HepG2 (cell line): ENCODE results near the gene TOR2A. TPM values are rescaled to one million over a fixed set of nuclear protein-coding genes. Genes with fewer than 3 reads are reported as not detected.

ENCODE experiments used
- ATAC-seq: fragments of 200-7000 bp; cut with Tn5 transposase; 3 replicates; pipeline ENCODE4 v1.9.1; 2020; ENCODE audit warnings: mild to moderate bottlenecking, moderate library complexity
- Bru-seq: library from RNA; stranded (reverse); fragments of 400-500 nt; gene quantifications from one replicate; lab custom pipeline; 2021; lab: Mats Ljungman, UMichigan
- BruChase-seq, 2 experiments: library from RNA; stranded (reverse); fragments of 400-500 nt; gene quantifications; one replicate each; lab custom pipeline; 2021; lab: Mats Ljungman, UMichigan
- BruUV-seq: library from RNA; stranded (reverse); fragments of 400-500 nt; replicated peaks from 2 replicates; lab custom pipeline; 2021; lab: Mats Ljungman, UMichigan
- CTCF ChIA-PET: fragments of 300-600 bp; formaldehyde crosslinking; extraction: SDS; loops from one replicate; lab custom pipeline; 2021; ENCODE audit warnings: low total read pairs, inconsistent platforms, low intra/inter-chr PET ratio; lab: Yijun Ruan, JAX
- POLR2A ChIA-PET: fragments of 350-600 bp; sonication (Branson Sonifier 250); formaldehyde crosslinking; loops from one replicate; lab custom pipeline; 2020; ENCODE audit warnings: antibody characterized with exemption, inconsistent platforms; lab: Yijun Ruan, JAX
- DNase-seq: peaks from one replicate; pipeline ENCODE4 v3.0.0-alpha.2; 2015; ENCODE audit warnings: low spot score
- FAIRE-seq: peaks from 3 replicates; lab custom pipeline; 2011; peaks lifted over from hg19 to GRCh38; lab: Jason Lieb, UNC
- H2AFZ ChIP-seq: one replicate; pipeline ENCODE4 v1.6.1; 2011; ENCODE audit warnings: low read length, inconsistent platforms
- H3K27ac ChIP-seq: fragments of 300-600 bp; 3 replicates; pipeline ENCODE4 v1.8.0; 2011; ENCODE audit warnings: mixed run types, mild to moderate bottlenecking, mixed read lengths, low read length, inconsistent platforms; ENCODE audit not compliant: insufficient read depth; ENCODE audit errors: extremely low read length
- H3K27me3 ChIP-seq, 2 experiments: fragments of 200-600 bp in 1 of 2; 2 replicates in 1 of 2; 3 replicates in 1 of 2; pipeline versions ENCODE4 v1.6.0 to v1.8.0; 2011; ENCODE audit warnings: low read length in 2 of 2, mild to moderate bottlenecking in 2 of 2, moderate library complexity in 2 of 2, inconsistent platforms in 1 of 2; ENCODE audit not compliant: insufficient read depth in 2 of 2, control insufficient read depth in 1 of 2
- H3K36me3 ChIP-seq, 2 experiments: fragments of 200-600 bp in 1 of 2; replicated peaks in 1 of 2; 2 replicates in 1 of 2; 3 replicates in 1 of 2; pipeline versions ENCODE4 v1.5.1 to v1.8.0; 2011; ENCODE audit warnings: low read length in 2 of 2, inconsistent platforms in 1 of 2; ENCODE audit not compliant: insufficient read depth in 2 of 2, control insufficient read depth in 1 of 2
- H3K4me1 ChIP-seq: 2 replicates; pipeline ENCODE4 v1.5.1; 2012; ENCODE audit warnings: low read length, inconsistent platforms; ENCODE audit not compliant: insufficient read depth
- H3K4me2 ChIP-seq: 2 replicates; pipeline ENCODE4 v1.6.0; 2011; ENCODE audit warnings: low read depth, low read length, inconsistent platforms
- H3K4me3 ChIP-seq, 3 experiments: fragments of 200-600 bp in 1 of 3; sonication (generic), shearing (Covaris generic) in 1 of 3; replicated peaks in 1 of 3; 2 replicates each; pipeline ENCODE4 v1.5.1; 2011 to 2016; ENCODE audit warnings: low read length in 3 of 3, inconsistent platforms in 2 of 3, low read depth in 2 of 3, mild to moderate bottlenecking in 2 of 3, control low read depth in 1 of 3, mixed read lengths in 1 of 3; ENCODE audit not compliant: insufficient read depth in 1 of 3
- H3K79me2 ChIP-seq: one replicate; pipeline ENCODE4 v1.6.1; 2011; ENCODE audit warnings: low read length, inconsistent platforms; ENCODE audit not compliant: insufficient read depth
- H3K9ac ChIP-seq: 2 replicates; pipeline ENCODE4 v1.6.0; 2011; ENCODE audit warnings: mild to moderate bottlenecking, low read depth, low read length, inconsistent platforms; ENCODE audit not compliant: insufficient read depth
- H3K9me3 ChIP-seq: 2 replicates; pipeline ENCODE4 v1.5.1; 2012; ENCODE audit warnings: mild to moderate bottlenecking, low read length
- H4K20me1 ChIP-seq: 2 replicates; pipeline ENCODE4 v1.6.0; 2011; ENCODE audit warnings: inconsistent platforms, mild to moderate bottlenecking, low read length, moderate library complexity; ENCODE audit not compliant: insufficient read depth
- CREM ChIP-seq, 2 experiments: sonication (generic) in 1 of 2; formaldehyde crosslinking in 1 of 2; IDR thresholded peaks; 2 replicates each; pipeline versions ENCODE4 v1.4.0 to v1.6.1; 2016 to 2020; ENCODE audit warnings: antibody characterized with exemption in 1 of 2, mild to moderate bottlenecking in 1 of 2, missing genetic modification reagents in 1 of 2
- EED ChIP-seq: sonication (generic); formaldehyde crosslinking; IDR thresholded peaks from 2 replicates; pipeline ENCODE4 v1.5.0; 2020; ENCODE audit warnings: mild to moderate bottlenecking, missing genetic modification reagents
- SALL1 ChIP-seq: sonication (generic); formaldehyde crosslinking; IDR thresholded peaks from 2 replicates; pipeline ENCODE4 v1.8.0; 2022; ENCODE audit warnings: mild to moderate bottlenecking, missing genetic modification reagents
- SALL2 ChIP-seq: sonication (generic); formaldehyde crosslinking; IDR thresholded peaks from 2 replicates; pipeline ENCODE4 v1.8.1; 2023; ENCODE audit warnings: mild to moderate bottlenecking, missing genetic modification reagents, inconsistent platforms
- SKIL ChIP-seq: sonication (generic); formaldehyde crosslinking; IDR thresholded peaks from 2 replicates; pipeline ENCODE4 v1.8.0; 2022; ENCODE audit warnings: missing genetic modification reagents, mild to moderate bottlenecking, moderate library complexity, borderline replicate concordance
- ZC3H4 ChIP-seq: sonication (generic); formaldehyde crosslinking; IDR thresholded peaks from 2 replicates; pipeline ENCODE4 v1.4.0; 2020; ENCODE audit warnings: missing genetic modification reagents, borderline replicate concordance
- ZMAT3 ChIP-seq: sonication (generic); formaldehyde crosslinking; conservative IDR thresholded peaks from 2 replicates; pipeline ENCODE4 v1.7.0; 2021; ENCODE audit warnings: missing genetic modification reagents
- ZNF780A ChIP-seq: sonication (generic); formaldehyde crosslinking; IDR thresholded peaks from 2 replicates; pipeline ENCODE4 v1.8.0; 2022; ENCODE audit warnings: mild to moderate bottlenecking, missing genetic modification reagents, moderate library complexity
- WGBS: methylation state at CpG from one replicate; pipeline ENCODE4 v1.1.6; 2017; ENCODE audit warnings: low lambda C conversion rate; 5-methylcytosine and 5-hydroxymethylcytosine counted together
- in situ Hi-C: cut with HindIII; loops from 2 replicates; pipeline ENCODE4 v1.10.0; 2017; ENCODE audit warnings: low pct_unique_long_range_greater_than_20kb; ENCODE audit not compliant: extremely low pct_ligation_motif_present
- intact Hi-C: fragments of 100-400 bp; cut with micrococcal nuclease; formaldehyde crosslinking; loops from one replicate; pipeline ENCODE4 v1.10.0; 2022; ENCODE audit not compliant: unreplicated experiment
- long read RNA-seq, 2 experiments: library from RNA in 1 of 2; library from polyadenylated mRNA in 1 of 2; stranded (forward) in 1 of 2; unstranded in 1 of 2; transcript quantifications; one replicate each; pipeline ENCODE4 v2.0.0, GENCODE V29; 2019 to 2022
- polyA minus RNA-seq, 3 experiments: library from RNA; depleted of rRNA, polyadenylated mRNA; stranded (reverse); fragments of >200 nt; gene quantifications; 2 replicates each; pipeline ENCODE4 v1.2.3, GENCODE V29; 2011; ENCODE audit warnings: low replicate concordance in 1 of 3
- polyA plus RNA-seq, 8 experiments: library from polyadenylated mRNA; depleted of rRNA in 3 of 8; stranded (reverse) in 7 of 8; unstranded in 1 of 8; fragments of >200 nt; fragmentation: Illumina TruSeq in 4 of 8; extraction: Trizol in 4 of 8; gene quantifications; 2 replicates each; pipeline versions ENCODE4 v1.2.1 to v1.2.3, GENCODE V29; 2011 to 2016; ENCODE audit warnings: low read depth in 4 of 8, missing spikeins in 1 of 8, mixed read lengths in 1 of 8; ENCODE audit not compliant: insufficient read depth in 1 of 8
- total RNA-seq, 5 experiments: library from RNA; depleted of rRNA; stranded (reverse); fragments of >200 nt; fragmentation: Illumina TruSeq; extraction: Trizol; gene quantifications; 2 replicates each; pipeline ENCODE4 v1.2.3, GENCODE V29; 2016; ENCODE audit warnings: low read depth in 1 of 5
- TF ChIP-seq, protein P1 (sequence below): sonication (generic); formaldehyde crosslinking; IDR thresholded peaks from 2 replicates; pipeline ENCODE4 v1.5.0; 2020; ENCODE audit warnings: mild to moderate bottlenecking, missing genetic modification reagents

Gene TOR2A
- total RNA-seq (2016; rRNA removed; fragmentation: Illumina TruSeq; extraction: Trizol), result 5.5 and 7.2 TPM in 2 replicates
- 5.2 and 7.3 TPM in 2 replicates for total RNA-seq (2016; cell fraction: cytosol; rRNA removed; fragmentation: Illumina TruSeq; extraction: Trizol; ENCODE audit: low read depth)
- 4.5 and 7.9 TPM in 2 replicates for total RNA-seq (2016; cell fraction: insoluble cytoplasmic fraction; rRNA removed; fragmentation: Illumina TruSeq; extraction: Trizol)
- 7.9 and 11.8 TPM in 2 replicates for total RNA-seq (2016; cell fraction: membrane; rRNA removed; fragmentation: Illumina TruSeq; extraction: Trizol)
- 6.0 and 8.4 TPM in 2 replicates for total RNA-seq (2016; cell fraction: nucleus; rRNA removed; fragmentation: Illumina TruSeq; extraction: Trizol)
- 3.5 and 4.9 TPM in 2 replicates for polyA plus RNA-seq (2011; rRNA removed)
- polyA plus RNA-seq (2011; cell fraction: cytosol; rRNA removed), result 3.9 and 7.0 TPM in 2 replicates
- polyA plus RNA-seq (2011; cell fraction: nucleus; rRNA removed), result 10.9 and 13.2 TPM in 2 replicates
- polyA plus RNA-seq (2012), result 3.9 and 5.6 TPM in 2 replicates
- 7.5 and 14.0 TPM in 2 replicates for polyA plus RNA-seq (2016; cell fraction: cytosol; fragmentation: Illumina TruSeq; extraction: Trizol; ENCODE audit: low read depth)
- 8.1 and 8.2 TPM in 2 replicates for polyA plus RNA-seq (2016; cell fraction: insoluble cytoplasmic fraction; fragmentation: Illumina TruSeq; extraction: Trizol; ENCODE audit: low read depth)
- 13.5 and 15.3 TPM in 2 replicates for polyA plus RNA-seq (2016; cell fraction: membrane; fragmentation: Illumina TruSeq; extraction: Trizol; ENCODE audit: low read depth)
- 15.9 and 17.9 TPM in 2 replicates for polyA plus RNA-seq (2016; cell fraction: nucleus; fragmentation: Illumina TruSeq; extraction: Trizol; ENCODE audit: insufficient read depth, low read depth)
- polyA minus RNA-seq (2011; rRNA and poly(A)+ RNA removed; ENCODE audit: low replicate concordance), result 5.5 and 15.6 TPM in 2 replicates
- polyA minus RNA-seq (2011; cell fraction: cytosol; rRNA and poly(A)+ RNA removed), result 3.2 and 3.6 TPM in 2 replicates
- polyA minus RNA-seq (2011; cell fraction: nucleus; rRNA and poly(A)+ RNA removed), result 2.4 and 3.0 TPM in 2 replicates
- percentile 42 among the genes with signal in this experiment for Bru-seq, nascent RNA
- percentile 58 among the genes with signal in this experiment for BruChase-seq, experiment 1, labeled RNA remaining after a 6-hour chase
- BruChase-seq, experiment 2, labeled RNA remaining after a 2-hour chase, result percentile 45 among the genes with signal in this experiment
- long read RNA-seq, experiment 1, transcript TOR2A-203 (5 exons, 1,523 nt), result major isoform, 7 of 24 reads
- long read RNA-seq, experiment 1, transcript TOR2A-209 (4 exons, 933 nt), result minor isoform, 5 of 24 reads
- long read RNA-seq, experiment 1, partial matches to known transcripts, result 3 of 24 reads
- long read RNA-seq, experiment 1, other reads (novel, unspliced or antisense), result 0 of 24 reads
- long read RNA-seq, experiment 2, transcript TOR2A-201 (4 exons, 1,370 nt), result minor isoform, 6 of 33 reads
- long read RNA-seq, experiment 2, transcript TOR2A-203 (5 exons, 1,523 nt), result major isoform, 15 of 33 reads
- long read RNA-seq, experiment 2, partial matches to known transcripts, result 1 of 33 reads
- long read RNA-seq, experiment 2, other reads (novel, unspliced or antisense), result 7 of 33 reads

DNA sequence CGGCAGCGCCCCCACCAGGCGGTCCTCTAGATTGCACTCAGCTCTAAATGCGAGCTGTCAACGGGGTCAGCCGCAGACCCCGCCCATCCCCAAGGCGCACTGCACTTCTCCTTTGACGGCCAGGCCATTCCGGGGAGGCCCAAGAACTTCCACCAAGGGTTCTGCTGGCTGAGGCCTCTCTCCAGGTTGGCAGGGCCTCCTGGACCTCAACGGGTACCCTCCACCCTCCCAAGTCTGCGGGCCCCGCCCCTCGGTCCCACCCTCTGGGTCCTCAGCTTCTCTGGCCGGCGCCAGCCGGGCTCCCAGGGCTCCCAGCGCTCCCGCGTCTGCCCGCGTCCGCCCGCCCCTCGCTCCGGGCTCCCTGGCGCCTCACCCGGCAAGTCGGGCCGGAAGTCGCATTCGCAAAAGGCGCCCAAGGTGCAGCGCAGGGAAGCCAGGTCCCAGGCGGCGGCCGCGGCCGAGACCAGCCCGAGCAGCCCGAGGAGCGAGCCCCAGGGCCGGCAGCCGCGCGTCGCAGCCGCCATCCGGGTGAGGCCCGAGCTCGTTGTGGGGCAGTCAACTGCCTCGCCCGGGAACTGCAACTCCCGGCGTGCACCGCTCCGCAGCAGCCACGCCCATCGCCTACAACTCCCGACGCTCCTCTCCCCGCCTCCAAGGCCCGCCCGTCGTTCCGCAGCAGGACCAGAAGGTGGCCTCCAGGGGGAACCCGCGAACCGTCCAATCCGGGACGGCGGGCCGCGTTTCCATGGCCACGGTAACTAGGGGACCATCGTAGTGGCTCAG, at the start of gene TOR2A:
TSS of gene TOR2A (minus strand) at position 548 of the 783 bp plus-strand sequence. CDS start at position 524, 24 bp downstream.
- H3K79me2 ChIP-seq, result no peaks in the 10 kb centered on the region
- intact Hi-C loops, result loop anchor here (1.0 to 2.0 kb wide), 3 partner anchors 68 to 184 kb away; partner anchors contain the start of gene FPGS
- no peaks in the 10 kb centered on the region for H3K36me3 ChIP-seq
- H3K4me3 ChIP-seq, result peak within 1 kb of the TSS; percentile 57 to 77 (median 74)
- peak within 1 kb of the TSS; percentile 73 for H3K4me2 ChIP-seq
- H4K20me1 ChIP-seq, result no peaks in the 10 kb centered on the region
- peak; percentile 93 for DNase-seq
- no peaks in the 10 kb centered on the region for H3K9me3 ChIP-seq
- H3K27me3 ChIP-seq, result peaks cover 4 to 19% of the 10 kb centered on the region in 2 experiments; a peak in 4 of 5 replicates
- POLR2A ChIA-PET, result interaction anchor here (0.8 to 1.5 kb wide), 12 partner anchors 19 to 284 kb away, joined by 3 to 11 read pairs (median 5); partner anchors contain the start of genes CDK9, LRSAM1, PTRH1 and RPL12
- no TSS peak for BruUV-seq
- peaks cover 29% of the 10 kb centered on the region for H3K4me1 ChIP-seq
- peak; percentile 73 for FAIRE-seq
- in situ Hi-C loops, result loop anchor here (5.0 to 10.0 kb wide), 2 partner anchors 47 to 230 kb away; no protein-coding TSS in a partner anchor
- CTCF ChIA-PET, result interaction anchor here (1.2 to 3.9 kb wide), 4 partner anchors 50 to 186 kb away, joined by 3 to 33 read pairs (median 8); partner anchors contain the start of gene CDK9
- H2AFZ ChIP-seq, result no peak within 1 kb of the TSS
- H3K27ac ChIP-seq, result peak within 1 kb of the TSS; percentile 71
- WGBS, result 3% methylated on average over 8 of the region's 76 CpGs
- H3K9ac ChIP-seq, result peak within 1 kb of the TSS; percentile 76
- peak; percentile 91 for ATAC-seq
- TF ChIP-seq SALL2 (CRISPR knock-in tag), result peak; percentile 73; the same call in 1 of the 2 replicates
- TF ChIP-seq ZMAT3 (CRISPR knock-in tag), result no peak; the same call in 1 of the 2 replicates
- no peak for TF ChIP-seq ZC3H4 (CRISPR knock-in tag)
- no peak for TF ChIP-seq ZNF780A (CRISPR knock-in tag)
- no peak for TF ChIP-seq SKIL (CRISPR knock-in tag)
- peak; percentile 74 for TF ChIP-seq CREM (IDR thresholded peaks at IDR 0.05)
- TF ChIP-seq CREM (CRISPR knock-in tag; IDR thresholded peaks at IDR 0.05), result no peak
- TF ChIP-seq, protein P1, sequence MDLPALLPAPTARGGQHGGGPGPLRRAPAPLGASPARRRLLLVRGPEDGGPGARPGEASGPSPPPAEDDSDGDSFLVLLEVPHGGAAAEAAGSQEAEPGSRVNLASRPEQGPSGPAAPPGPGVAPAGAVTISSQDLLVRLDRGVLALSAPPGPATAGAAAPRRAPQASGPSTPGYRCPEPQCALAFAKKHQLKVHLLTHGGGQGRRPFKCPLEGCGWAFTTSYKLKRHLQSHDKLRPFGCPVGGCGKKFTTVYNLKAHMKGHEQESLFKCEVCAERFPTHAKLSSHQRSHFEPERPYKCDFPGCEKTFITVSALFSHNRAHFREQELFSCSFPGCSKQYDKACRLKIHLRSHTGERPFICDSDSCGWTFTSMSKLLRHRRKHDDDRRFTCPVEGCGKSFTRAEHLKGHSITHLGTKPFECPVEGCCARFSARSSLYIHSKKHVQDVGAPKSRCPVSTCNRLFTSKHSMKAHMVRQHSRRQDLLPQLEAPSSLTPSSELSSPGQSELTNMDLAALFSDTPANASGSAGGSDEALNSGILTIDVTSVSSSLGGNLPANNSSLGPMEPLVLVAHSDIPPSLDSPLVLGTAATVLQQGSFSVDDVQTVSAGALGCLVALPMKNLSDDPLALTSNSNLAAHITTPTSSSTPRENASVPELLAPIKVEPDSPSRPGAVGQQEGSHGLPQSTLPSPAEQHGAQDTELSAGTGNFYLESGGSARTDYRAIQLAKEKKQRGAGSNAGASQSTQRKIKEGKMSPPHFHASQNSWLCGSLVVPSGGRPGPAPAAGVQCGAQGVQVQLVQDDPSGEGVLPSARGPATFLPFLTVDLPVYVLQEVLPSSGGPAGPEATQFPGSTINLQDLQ (CRISPR knock-in tag), result no peak
- no peak for TF ChIP-seq EED (CRISPR knock-in tag)
- TF ChIP-seq SALL1, result peak; percentile 71; the same call in 1 of the 2 replicates
